Effector CD4-positive, alpha-beta T cell (primary cell): Measurements from ENCODE around the gene MAP3K13.
"Not testable (repeated sequence)": the region's sequence is repeated elsewhere in the genome, so short reads cannot be mapped to it uniquely, and the experiment has no call there.

Experiments
- DNase-seq: peaks from one replicate; pipeline ENCODE4 v3.0.0-alpha.2; 2020

MAP3K13 gene

GRCh38 chr3:185341616-185342458 is 21.1 kb upstream of the MAP3K13 start:
- DNase-seq, result no peak

DNA sequence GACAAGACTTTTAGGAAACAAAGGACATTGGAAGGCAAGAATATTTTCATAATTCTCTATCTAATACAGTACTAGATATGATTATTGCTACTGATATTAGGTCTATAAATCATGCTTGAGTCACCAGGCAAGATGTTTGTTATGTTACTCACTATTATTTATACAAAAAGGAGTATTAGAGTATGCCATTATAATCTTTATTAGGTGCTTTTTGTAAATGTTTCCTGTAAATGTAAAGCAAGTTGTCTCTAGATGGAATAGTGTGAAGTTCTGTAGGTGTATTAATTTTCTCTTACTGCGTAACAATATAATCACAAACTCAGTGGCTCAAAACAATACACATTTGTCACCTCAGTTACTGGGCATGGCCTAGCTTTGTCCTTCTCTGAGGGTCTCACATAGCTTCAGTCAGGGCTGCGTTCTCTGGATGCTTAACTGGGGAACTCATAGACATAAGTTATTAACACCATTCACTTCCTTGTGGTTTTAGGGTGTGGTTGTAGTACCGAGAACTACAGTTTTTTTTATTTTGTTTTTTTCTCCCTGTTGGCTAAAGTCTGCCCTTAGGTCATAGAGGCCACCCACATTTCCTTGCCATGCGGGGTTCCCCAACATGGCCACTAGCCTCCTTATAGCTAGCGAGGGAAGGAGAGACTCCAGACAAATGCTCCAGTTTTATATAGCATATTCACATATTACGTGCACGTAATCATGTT is 20.3 kb upstream of the MAP3K13 start:
- no peak for DNase-seq

- DNase-seq, result no peak
Measured at GRCh38 chr3:185347399-185347798, 15.5 kb upstream of the MAP3K13 start.

DNA sequence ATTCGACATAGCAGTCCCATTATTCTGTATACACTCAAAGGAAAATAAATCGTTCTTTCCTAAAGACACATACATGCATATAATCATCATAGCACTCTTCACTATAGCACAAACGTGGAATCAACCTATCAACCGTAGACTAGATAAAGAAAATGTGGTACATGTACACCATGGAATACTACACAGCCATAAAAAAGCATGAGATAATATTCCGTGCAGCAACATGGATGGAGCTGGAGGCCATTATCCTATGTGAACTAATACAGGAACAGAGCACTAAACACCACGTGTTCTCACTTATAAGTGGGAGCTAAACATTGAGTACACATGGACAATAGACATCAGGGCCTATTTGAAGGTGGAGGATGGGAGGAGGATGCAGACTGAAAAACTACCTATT is 12.1 kb upstream of the MAP3K13 start:
- DNase-seq, result no peak

- DNase-seq, result no peak
Measured at GRCh38 chr3:185351396-185351795, 11.5 kb upstream of the MAP3K13 start.

DNA sequence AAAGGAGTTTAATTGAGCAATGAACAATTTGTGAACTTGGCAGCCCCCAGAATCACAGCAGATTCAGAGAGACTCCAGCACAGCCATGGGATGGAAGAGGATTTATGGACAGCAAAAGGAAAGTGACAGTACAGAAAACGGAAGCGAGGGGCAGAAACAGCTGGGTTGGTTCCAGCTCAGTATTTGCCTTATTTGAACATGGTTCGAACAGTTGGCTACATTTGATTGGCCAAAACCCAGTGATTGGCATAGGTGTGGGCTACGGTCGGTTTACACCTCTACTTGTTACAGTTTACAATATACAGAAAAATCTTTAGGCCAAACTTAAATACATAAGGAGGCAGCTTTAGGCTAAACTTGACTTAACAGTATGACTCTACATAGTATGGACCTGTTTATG is 9.7 kb upstream of the MAP3K13 start:
- DNase-seq, result no peak

DNA sequence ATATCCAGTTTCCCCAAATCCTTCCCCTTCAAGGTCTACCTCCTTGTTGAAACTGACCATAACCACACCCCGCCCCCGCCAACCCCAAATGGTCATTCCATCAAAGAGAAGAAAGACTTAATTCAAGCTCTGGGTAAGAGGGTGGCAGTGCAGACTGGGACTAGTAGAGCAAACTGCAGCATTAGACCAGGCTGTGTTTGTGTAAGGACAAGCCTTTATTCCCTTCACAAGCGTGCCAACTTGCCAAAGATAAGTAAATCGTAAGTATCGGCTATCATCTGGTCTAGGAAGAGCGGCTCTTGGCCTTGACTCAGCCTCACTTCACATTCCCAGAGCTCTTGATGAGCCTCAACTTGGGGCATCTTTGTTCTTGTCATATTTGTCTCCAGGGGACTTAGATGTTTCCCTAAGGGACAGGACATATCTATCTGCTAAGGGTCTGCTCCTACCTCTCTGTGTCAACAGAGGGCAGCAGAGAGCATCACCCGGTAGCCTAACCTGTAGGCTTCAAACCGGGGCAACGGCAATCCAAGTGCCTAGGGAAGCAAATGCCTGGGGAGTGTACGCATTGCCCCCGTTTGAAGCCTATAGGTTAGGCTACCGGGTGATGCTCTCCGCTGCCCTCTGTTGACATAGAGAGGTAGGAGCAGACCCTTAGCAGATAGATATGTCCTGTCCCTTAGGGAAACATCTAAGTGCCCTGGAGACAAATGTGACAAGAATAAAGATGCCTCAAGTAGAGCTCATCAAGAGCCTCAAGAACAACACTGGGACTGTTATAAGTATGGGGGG is 8.9 kb upstream of the MAP3K13 start:
- DNase-seq, result peak; percentile 21

DNA sequence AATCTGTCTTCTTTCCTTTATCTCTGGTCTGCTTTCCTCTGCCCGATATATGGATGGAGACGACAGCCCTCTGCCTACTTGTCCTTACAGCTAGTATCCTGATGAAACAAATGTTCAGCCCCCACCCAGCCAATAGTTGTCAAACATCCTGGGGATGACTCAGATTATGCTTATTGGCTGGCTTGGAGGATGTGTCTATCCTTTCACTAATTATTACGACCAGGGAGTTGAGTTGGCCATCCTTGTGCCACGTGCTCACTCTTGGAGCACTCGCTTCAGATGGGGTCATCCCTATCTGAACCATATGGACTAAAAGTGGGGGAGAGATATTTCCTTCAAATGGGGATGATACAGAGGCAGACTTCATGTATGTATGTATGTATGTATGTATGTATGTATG is 6.4 kb upstream of the MAP3K13 start:
- DNase-seq, result no peak

- no peak for DNase-seq
Measured at GRCh38 chr3:185361920-185362319, 1.0 kb upstream of the MAP3K13 start.

DNA sequence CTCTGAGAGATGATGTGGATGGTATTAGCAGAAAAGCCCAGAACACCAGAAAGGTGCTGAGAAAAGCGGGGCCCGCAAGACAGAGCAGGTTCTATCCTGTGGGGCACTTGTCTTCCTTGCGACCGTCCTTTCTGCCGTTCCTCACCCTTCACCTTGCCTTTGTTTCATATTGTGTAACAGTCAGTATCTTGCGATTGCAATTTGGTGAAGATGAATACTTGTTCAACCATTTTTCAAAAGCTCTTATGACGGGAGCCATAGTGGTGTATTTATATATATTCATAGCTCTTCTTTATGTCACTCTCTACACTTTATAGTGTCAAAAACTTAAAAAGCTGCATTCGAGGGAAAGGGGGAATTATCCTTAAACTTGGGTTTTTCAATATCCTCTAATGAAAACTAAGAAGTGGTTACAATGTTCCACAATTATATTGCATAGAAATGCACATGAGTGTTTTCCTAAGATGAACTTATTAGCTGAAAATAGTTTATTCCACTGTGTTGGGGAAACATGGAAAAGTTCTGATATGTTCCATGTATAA is 797 bp downstream of the MAP3K13 start:
- DNase-seq, result no peak

DNA sequence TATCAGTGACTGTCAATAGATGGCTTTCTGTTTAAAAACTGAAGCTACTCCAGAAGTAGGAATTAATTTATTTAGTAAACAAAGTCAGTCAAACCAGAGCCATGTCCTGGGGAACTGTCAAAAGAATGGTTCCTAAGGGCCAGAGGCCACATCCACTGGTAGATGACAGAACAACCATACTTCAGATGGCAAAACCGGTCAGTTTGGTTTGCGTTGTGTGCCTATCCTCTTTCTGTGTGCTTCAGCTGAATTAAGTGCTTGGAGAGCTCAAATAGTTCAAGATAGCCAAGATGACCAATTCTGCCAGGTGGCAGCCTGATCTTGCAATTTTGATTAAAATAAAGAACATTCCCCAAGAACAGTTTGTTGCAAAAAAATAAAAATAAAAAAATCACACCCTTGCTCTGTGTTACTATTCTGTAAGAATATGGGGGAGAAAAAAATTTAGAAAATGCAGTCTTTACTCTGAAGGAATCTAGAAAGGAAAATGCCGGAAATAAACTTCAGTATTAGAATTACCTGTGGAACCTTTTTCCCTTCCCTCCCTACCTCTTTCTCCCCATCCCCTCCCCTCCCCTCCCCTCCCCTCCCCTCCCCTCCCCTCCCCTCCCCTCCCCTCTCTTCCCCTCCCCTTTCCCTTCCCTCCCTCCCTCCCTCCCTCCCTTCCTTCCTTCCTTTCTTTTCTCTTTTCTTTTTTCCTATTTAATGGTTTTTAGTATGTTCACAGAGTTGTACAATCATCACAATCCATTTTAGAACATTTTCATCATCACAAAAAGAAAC is 2.5 kb downstream of the MAP3K13 start:
- DNase-seq, result no peak

DNA sequence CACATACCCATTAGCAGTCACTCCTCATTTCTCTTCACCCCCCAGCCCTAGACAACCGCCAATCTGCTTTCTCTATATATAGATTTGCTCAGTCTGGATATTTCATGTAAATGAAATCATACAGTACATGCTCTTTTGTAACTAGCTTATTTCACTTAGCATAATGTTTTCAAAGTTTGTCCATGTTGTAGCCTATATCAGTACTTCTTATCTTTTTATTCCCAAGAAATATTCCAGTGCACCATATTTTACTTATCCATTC is 3.1 kb downstream of the MAP3K13 start:
- DNase-seq, result no peak

- DNase-seq, result no peak
Measured at GRCh38 chr3:185366913-185367312, 4.0 kb downstream of the MAP3K13 start.

DNA sequence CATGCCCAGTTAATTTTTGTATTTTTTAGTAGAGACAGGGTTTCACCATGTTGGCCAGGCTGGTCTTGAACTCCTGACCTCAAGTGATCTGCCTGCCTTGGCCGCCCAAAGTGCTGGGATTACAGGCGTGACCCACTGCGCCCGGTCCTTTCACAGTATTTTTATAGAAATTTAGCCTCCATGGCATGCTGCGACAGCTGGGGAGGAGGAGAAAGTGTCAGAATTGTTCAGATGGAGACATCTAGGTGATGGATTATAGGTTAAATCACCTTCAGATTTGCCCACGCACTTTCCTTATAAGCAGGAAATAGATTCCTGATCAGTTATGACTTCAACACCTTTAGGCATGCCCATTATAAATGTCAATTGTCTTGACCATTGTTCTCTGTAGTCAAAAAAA is 7.4 kb downstream of the MAP3K13 start:
- DNase-seq, result not testable (repeated sequence)

- no peak for DNase-seq
Measured at GRCh38 chr3:185371306-185372074, 8.6 kb downstream of the MAP3K13 start.

DNA sequence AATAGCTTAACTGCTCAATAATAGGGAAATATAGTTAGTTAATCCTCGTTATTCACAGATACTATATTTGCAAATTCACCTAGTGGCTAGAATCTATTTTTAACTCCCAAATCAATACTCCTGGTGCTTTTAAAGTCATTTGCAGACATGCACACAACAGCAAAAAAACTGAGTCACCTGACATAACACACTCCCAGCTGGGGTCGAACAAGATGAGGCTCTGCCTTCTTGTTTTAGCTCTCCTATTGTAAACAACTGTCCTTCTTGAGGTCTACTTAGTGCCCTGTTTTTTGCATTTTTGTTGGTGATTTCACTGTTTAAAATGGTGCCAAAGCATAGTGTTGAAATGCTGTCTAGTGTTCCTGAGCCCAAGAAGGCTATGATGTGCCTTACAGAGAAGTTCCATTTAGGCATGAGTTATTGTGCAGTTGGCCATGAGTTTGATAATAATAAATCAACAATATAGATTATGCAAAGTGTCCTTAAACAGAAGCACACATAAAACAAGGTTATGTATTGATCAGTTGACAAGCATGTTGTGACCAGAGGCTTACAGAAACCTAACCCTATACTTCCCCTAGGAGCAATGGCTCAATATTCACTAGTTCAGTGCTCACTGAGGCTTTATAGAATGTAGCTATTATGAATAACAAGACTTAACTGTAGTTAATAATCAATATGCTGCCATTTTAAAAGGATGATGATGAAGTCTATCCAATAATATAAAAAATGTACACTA is 18.6 kb downstream of the MAP3K13 start:
- DNase-seq, result no peak

DNA sequence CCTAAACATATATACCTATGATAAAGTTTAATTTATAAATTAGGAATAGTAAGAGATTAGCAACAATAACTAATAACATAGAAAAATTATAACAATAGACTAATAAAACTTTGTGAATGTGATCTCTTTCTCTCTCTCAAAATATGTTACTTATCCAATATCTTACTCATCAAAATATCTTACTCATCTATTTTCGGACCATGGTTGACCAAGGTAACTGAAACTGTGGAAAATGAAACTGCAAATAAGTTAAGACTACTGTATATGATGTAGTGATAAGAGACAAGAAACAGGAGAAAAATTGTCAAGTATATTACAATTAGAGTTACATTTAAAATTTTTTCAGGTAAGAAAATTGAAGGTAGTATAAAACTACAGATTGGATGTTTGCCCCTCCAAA is 19.2 kb downstream of the MAP3K13 start:
- no peak for DNase-seq

DNA sequence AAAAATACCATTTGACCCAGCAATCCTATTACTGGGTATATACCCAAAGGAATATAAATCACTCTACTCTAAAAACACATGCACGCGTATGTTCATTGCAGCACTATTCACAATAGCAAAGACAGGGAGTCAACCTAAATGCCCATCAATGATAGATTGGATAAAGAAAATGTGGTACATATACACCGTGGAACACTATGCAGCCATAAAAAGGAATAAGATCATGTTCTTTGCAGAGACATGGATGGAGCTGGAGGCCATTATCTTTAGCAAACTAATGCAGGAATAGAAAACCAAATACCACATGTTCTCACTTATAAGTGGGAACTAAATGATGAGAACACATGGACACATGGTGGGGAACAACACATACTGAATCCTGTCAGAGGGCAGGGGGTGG is 23.6 kb downstream of the MAP3K13 start:
- not testable (repeated sequence) for DNase-seq

- DNase-seq, result no peak
Measured at GRCh38 chr3:185387646-185388045, 24.7 kb downstream of the MAP3K13 start.

GRCh38 chr3:185393055-185393454 is 30.1 kb downstream of the MAP3K13 start:
- no peak for DNase-seq

DNA sequence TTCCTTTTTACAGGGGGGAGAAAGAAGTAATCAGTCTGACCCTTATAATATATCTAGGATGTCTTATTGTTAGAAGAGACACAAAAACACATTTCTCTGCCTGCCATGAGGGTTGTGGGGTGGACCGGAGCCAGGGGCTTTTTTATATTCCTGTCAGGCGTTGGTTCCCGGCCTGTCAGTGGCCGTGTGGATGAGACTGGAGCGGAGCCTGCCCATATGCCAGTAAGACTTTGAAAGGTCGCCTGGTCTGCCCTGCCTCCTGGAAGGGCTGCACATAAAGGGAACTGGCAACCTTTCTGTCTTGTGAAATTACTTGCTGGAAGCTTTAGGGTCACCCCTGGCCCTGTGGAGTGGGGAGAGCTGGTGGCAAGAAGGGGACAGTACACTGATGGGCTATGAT is 34.7 kb downstream of the MAP3K13 start:
- DNase-seq, result no peak
